ENCODE results near the gene SETD7. TPM values are rescaled to one million over a fixed set of nuclear protein-coding genes. Genes with fewer than 3 reads are reported as not detected.

The SETD7 gene
- total RNA-seq, 1 experiment from 2014 or later: 29.6 TPM

DNA sequence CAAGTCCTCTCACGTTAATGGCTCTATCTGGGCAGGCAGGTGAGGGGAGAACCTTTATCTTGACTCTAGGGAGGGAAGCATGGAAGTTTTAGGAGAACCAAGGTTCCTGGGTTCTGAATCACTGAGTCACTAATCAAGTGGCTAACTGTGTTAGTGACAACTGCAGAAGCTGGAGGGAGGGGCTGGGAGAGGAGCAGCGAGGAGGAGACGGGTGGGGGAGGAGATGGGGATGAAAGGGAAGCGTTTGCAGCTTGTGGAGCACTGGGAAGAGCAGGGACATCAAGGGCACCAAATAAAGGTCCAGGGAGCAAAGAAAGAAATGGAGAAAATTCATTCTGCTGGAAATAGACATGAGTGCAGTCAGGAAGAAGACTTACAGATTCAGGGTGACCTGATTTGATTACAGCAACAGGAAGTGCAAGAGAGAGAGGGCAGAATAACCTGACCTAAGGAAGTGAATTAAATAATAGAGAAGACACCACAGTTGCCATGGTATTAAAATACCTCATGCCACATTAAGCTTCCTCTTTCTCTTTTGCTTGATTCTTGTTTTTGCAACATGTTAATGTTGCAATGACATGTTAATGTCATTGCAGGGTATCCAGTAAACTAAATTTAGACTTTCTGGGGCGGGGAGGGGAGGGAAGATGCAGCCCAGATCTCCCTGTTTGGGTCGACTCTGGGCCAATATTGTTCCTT, 4.5 kb upstream of the SETD7 start:
- H4K20me1 ChIP-seq (ENCODE audit: low read length): no peaks in the 10 kb centered on the region
- H2AFZ ChIP-seq (ENCODE audit: low read length): no peak overlapping the region
- intact Hi-C loops (cut with micrococcal nuclease): no loop called here
- H3K27ac ChIP-seq (ENCODE audit: low read length): no peak overlapping the region
- BruUV-seq (replicated peaks): no TSS peak
- H3K9ac ChIP-seq (ENCODE audit: low read length): no peak overlapping the region
- H3K4me3 ChIP-seq (ENCODE audit: low read length): no peak overlapping the region
- no peaks in the 10 kb centered on the region for H3K4me1 ChIP-seq (ENCODE audit: insufficient read depth, low read length)
- POLR2A ChIA-PET (ENCODE audit: unreplicated experiment): interaction anchor here (0.6 kb wide), 1 partner anchor 38 kb away, joined by 3 read pairs; no protein-coding TSS in a partner anchor
- H3K4me2 ChIP-seq (ENCODE audit: low read length): no peak overlapping the region
- TF ChIP-seq EZH2 (IDR thresholded peaks at IDR 0.05; ENCODE audit: low read length, unreplicated experiment) (no peak), CTCF (conservative IDR thresholded peaks at IDR 0.05; ENCODE audit: low read depth, low read length) (no peak)
- no peak for DNase-seq
- CTCF ChIA-PET: interaction anchor here (0.6 kb wide), 1 partner anchor 144 kb away, joined by 3 read pairs; no protein-coding TSS in a partner anchor
- H3K9me2 ChIP-seq (replicated peaks; ENCODE audit: low read length): no peaks in the 10 kb centered on the region
- H3K79me2 ChIP-seq (ENCODE audit: low read length): peaks cover 1% of the 10 kb centered on the region; the same call in 1 of the 2 replicates
- H3K9me3 ChIP-seq (ENCODE audit: low read length): no peaks in the 10 kb centered on the region
- ATAC-seq: no peak
- no peaks in the 10 kb centered on the region for H3K36me3 ChIP-seq (ENCODE audit: low read depth, low read length)
- no peaks in the 10 kb centered on the region for H3F3A ChIP-seq (ENCODE audit: low read length, unreplicated experiment)
- H3K27me3 ChIP-seq (ENCODE audit: low read length): no peaks in the 10 kb centered on the region

DNA sequence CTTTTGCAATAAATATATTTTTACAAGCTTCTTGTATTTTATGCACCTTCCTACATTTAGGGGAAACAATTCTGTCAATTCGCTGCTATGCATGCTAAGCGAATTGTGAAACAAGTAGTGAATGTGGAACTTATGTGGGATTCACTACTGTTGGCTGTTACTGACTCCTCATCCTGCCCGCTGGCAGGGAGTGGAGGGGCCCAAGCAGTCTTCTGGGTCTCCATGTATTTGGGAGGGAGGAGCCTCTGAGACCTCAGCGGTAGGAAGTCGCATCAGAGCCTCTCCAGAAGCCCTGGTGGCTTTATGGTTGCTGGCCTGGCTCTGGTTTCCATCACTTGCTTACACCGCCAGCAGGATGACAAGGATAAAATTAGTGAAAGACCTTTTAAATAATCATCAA, 3.7 kb upstream of the SETD7 start:
- Histone ChIP-seq H3K27ac (ENCODE audit: low read length) (no peak overlapping the region), H3K79me2 (ENCODE audit: low read length) (peaks cover 10% of the 10 kb centered on the region), H3K27me3 (ENCODE audit: low read length) (no peaks in the 10 kb centered on the region), H3K9ac (ENCODE audit: low read length) (no peak overlapping the region), H3K4me1 (ENCODE audit: insufficient read depth, low read length) (no peaks in the 10 kb centered on the region), H3K36me3 (ENCODE audit: low read depth, low read length) (no peaks in the 10 kb centered on the region), H3K9me2 (replicated peaks; ENCODE audit: low read length) (no peaks in the 10 kb centered on the region), H2AFZ (ENCODE audit: low read length) (no peak overlapping the region), H3K4me3 (ENCODE audit: low read length) (no peak overlapping the region), H3K4me2 (ENCODE audit: low read length) (no peak overlapping the region), H3F3A (ENCODE audit: low read length, unreplicated experiment) (no peaks in the 10 kb centered on the region), H4K20me1 (ENCODE audit: low read length) (0 out of 2 replicates have a peak, but pooled peaks cover 1% of the 10 kb centered on the region), H3K9me3 (ENCODE audit: low read length) (no peaks in the 10 kb centered on the region)
- DNase-seq: no peak
- TF ChIP-seq EZH2 (IDR thresholded peaks at IDR 0.05; ENCODE audit: low read length, unreplicated experiment) (no peak), EZH2phosphoT487 (IDR thresholded peaks at IDR 0.05; ENCODE audit: borderline replicate concordance, low read length) (no peak), CTCF (conservative IDR thresholded peaks at IDR 0.05; ENCODE audit: low read depth, low read length) (no peak)
- BruUV-seq (replicated peaks): no TSS peak
- ATAC-seq: no peak
- intact Hi-C loops (cut with micrococcal nuclease): loop anchor here (5.0 kb wide), 1 partner anchor 107 kb away; the partner anchor contains the start of gene RAB33B
- ChIA-PET CTCF (no interaction called here), POLR2A (ENCODE audit: unreplicated experiment) (no interaction called here)

GRCh38 chr4:139559089-139559479, 3.1 kb upstream of the SETD7 start:
- DNase-seq (no peak), ATAC-seq (no peak)
- Histone ChIP-seq H4K20me1 (ENCODE audit: low read length) (0 out of 2 replicates have a peak, but pooled peaks cover 4% of the 10 kb centered on the region), H3K9me2 (replicated peaks; ENCODE audit: low read length) (no peaks in the 10 kb centered on the region), H3K36me3 (ENCODE audit: low read depth, low read length) (no peaks in the 10 kb centered on the region), H3K9me3 (ENCODE audit: low read length) (no peaks in the 10 kb centered on the region), H3F3A (ENCODE audit: low read length, unreplicated experiment) (no peaks in the 10 kb centered on the region), H3K27ac (ENCODE audit: low read length) (no peak overlapping the region), H3K27me3 (ENCODE audit: low read length) (no peaks in the 10 kb centered on the region), H2AFZ (ENCODE audit: low read length) (no peak overlapping the region), H3K4me2 (ENCODE audit: low read length) (no peak overlapping the region), H3K9ac (ENCODE audit: low read length) (no peak overlapping the region), H3K4me1 (ENCODE audit: insufficient read depth, low read length) (peaks cover 6% of the 10 kb centered on the region), H3K79me2 (ENCODE audit: low read length) (peaks cover 16% of the 10 kb centered on the region), H3K4me3 (ENCODE audit: low read length) (no peak overlapping the region)
- TF ChIP-seq EZH2phosphoT487 (IDR thresholded peaks at IDR 0.05; ENCODE audit: borderline replicate concordance, low read length) (no peak), CTCF (conservative IDR thresholded peaks at IDR 0.05; ENCODE audit: low read depth, low read length) (no peak), EZH2 (IDR thresholded peaks at IDR 0.05; ENCODE audit: low read length, unreplicated experiment) (no peak)
- POLR2A ChIA-PET (ENCODE audit: unreplicated experiment): no interaction called here
- no TSS peak for BruUV-seq (replicated peaks)
- intact Hi-C loops (cut with micrococcal nuclease): loop anchor here (5.0 kb wide), 1 partner anchor 107 kb away; the partner anchor contains the start of gene RAB33B
- CTCF ChIA-PET: no interaction called here

Measured in PC-3 (cell line).